Adrenal gland (tissue), 5 donors: ENCODE data around the gene IL1RL2.

ENCODE experiments used
- POLR2A ChIP-seq, 2 donors: fragments of 450-650 bp; IDR thresholded peaks; one replicate each; pipeline ENCODE4 v1.6.1; 2017; ENCODE audit warnings: antibody characterized with exemption in 2 of 2, mild to moderate bottlenecking in 2 of 2, moderate library complexity in 1 of 2
- TF ChIP-seq, protein P1 (sequence below), 6 experiments: fragments of 450-650 bp in 4 of 6; fragments of 200-600 bp in 2 of 6; sonication (generic) in 1 of 6; IDR thresholded peaks; 1 replicate in 5 of 6; 2 replicates in 1 of 6; pipeline versions ENCODE4 v1.5.1 to v1.8.0; 2016 to 2021; ENCODE audit warnings: antibody characterized with exemption in 6 of 6, mild to moderate bottlenecking in 2 of 6, moderate library complexity in 1 of 6
- donor health status: DM: no; HTN: no; CAD: no.

DNA sequence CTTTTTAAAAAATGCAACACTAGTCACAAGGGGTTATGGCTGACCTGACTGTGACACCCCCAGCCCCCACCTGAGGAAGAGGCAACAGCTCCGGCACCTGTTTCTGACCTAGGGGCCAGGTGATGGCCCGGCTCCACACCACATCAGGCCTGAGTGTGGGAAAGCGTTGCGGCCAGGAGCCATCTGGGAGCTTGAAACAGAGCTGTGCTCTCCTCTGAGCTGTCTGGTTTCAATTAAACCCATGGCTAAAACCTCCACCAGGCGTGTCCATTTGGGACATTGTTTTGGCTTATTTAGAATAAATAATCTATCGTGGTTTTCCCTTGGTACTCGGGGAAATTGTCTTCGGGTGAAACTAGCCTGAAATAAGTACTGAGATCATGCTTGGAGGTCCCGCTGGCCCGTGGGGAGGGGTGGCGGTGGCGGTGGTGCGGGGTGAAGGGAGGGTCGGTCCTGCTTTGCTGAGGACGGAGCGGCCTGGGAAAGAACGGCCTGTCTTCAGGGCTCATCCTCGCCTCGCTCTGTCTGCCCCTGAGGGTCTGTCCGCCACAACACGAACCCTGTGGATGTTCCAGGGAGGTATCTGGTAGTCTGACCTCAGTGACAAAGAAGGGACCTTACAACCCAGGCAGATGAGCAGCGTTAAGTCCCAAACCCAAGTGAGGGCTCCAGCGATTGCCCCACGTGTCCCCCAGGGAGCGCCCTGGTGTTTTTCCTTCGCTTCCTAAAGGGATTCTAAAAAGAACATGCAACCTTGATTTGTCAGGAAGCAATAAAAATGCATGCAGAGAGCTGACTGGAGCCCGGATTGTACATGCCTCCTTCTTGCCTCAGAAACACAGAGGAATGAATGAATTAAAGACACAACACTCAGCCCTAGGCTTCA is 58.7 kb downstream of the IL1RL2 start:
- TF ChIP-seq, protein P1, sequence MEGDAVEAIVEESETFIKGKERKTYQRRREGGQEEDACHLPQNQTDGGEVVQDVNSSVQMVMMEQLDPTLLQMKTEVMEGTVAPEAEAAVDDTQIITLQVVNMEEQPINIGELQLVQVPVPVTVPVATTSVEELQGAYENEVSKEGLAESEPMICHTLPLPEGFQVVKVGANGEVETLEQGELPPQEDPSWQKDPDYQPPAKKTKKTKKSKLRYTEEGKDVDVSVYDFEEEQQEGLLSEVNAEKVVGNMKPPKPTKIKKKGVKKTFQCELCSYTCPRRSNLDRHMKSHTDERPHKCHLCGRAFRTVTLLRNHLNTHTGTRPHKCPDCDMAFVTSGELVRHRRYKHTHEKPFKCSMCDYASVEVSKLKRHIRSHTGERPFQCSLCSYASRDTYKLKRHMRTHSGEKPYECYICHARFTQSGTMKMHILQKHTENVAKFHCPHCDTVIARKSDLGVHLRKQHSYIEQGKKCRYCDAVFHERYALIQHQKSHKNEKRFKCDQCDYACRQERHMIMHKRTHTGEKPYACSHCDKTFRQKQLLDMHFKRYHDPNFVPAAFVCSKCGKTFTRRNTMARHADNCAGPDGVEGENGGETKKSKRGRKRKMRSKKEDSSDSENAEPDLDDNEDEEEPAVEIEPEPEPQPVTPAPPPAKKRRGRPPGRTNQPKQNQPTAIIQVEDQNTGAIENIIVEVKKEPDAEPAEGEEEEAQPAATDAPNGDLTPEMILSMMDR (IDR thresholded peaks at IDR 0.05): no peak
- TF ChIP-seq POLR2A (IDR thresholded peaks at IDR 0.05): no peak
